HL-60 (cell line): ENCODE measurements around the gene CLPX.

Source experiments
- CTCF ChIP-seq: IDR thresholded peaks from one replicate; pipeline ENCODE4 v1.5.1; 2011; ENCODE audit warnings: low read length, control low read depth, inconsistent platforms; ENCODE audit not compliant: insufficient read depth
- POLR2AphosphoS5 ChIP-seq: IDR thresholded peaks from 2 replicates; pipeline ENCODE4 v1.6.1; 2012; ENCODE audit warnings: low read depth
- SPI1 ChIP-seq: IDR thresholded peaks from 2 replicates; pipeline ENCODE4 v1.6.1; 2012; ENCODE audit warnings: low read depth, mild to moderate bottlenecking, borderline replicate concordance

- no peak for TF ChIP-seq CTCF
- no peak for TF ChIP-seq POLR2AphosphoS5
- no peak for TF ChIP-seq SPI1
Observed at GRCh38 chr15:65213241-65213640, 28.1 kb upstream of the CLPX start.
